ENCODE data around the gene TAGLN2.
A peak's percentile ranks its signal among the peaks of the same experiment; 100 is the strongest.

The TAGLN2 gene

GRCh38 chr1:159917533-159918351 lies 7.6 kb downstream of the TAGLN2 start:
- Histone ChIP-seq H3K27ac (no peak overlapping the region), H3K9ac (ENCODE audit: insufficient read length) (no peak overlapping the region), H3K36me3 (ENCODE audit: insufficient read depth, low read length) (peaks cover 9% of the 10 kb centered on the region; the same call in 1 of the 2 replicates), H3K9me3 (ENCODE audit: low read depth, low read length) (no peaks in the 10 kb centered on the region), H3K4me3 (no peak overlapping the region)
- no peak for DNase-seq (ENCODE audit: low read depth, low spot score)
- TF ChIP-seq EZH2 (IDR thresholded peaks at IDR 0.05), result no peak
- no peak for TF ChIP-seq FOXP2 (optimal IDR thresholded peaks at IDR 0.05; ENCODE audit: control extremely low read depth, extremely low read length, insufficient read depth)
- TF ChIP-seq POLR2AphosphoS5 (IDR thresholded peaks at IDR 0.05; ENCODE audit: borderline replicate concordance, low read depth, low read length), result no peak

- H3K9ac ChIP-seq (ENCODE audit: insufficient read length), result no peak overlapping the region
- no peak overlapping the region for H3K27ac ChIP-seq
- peak overlapping the region; percentile 30; the same call in 1 of the 2 replicates for H3K4me3 ChIP-seq
- no peak for TF ChIP-seq FOXP2 (optimal IDR thresholded peaks at IDR 0.05; ENCODE audit: control extremely low read depth, extremely low read length, insufficient read depth)
- no peak for TF ChIP-seq POLR2AphosphoS5 (IDR thresholded peaks at IDR 0.05; ENCODE audit: borderline replicate concordance, low read depth, low read length)
- no peak for TF ChIP-seq EZH2 (IDR thresholded peaks at IDR 0.05)
- H3K36me3 ChIP-seq (ENCODE audit: insufficient read depth, low read length), result peaks cover 9% of the 10 kb centered on the region; the same call in 1 of the 2 replicates
- H3K9me3 ChIP-seq (ENCODE audit: low read depth, low read length), result no peaks in the 10 kb centered on the region
- DNase-seq (ENCODE audit: low read depth, low spot score), result peak; percentile 45
These were observed 8.9 kb downstream of the TAGLN2 start for GRCh38 chr1:159916242-159917051.

- Histone ChIP-seq H3K27ac (no peak overlapping the region), H3K9me3 (ENCODE audit: low read depth, low read length) (no peaks in the 10 kb centered on the region), H3K9ac (ENCODE audit: insufficient read length) (no peak overlapping the region), H3K36me3 (ENCODE audit: insufficient read depth, low read length) (peaks cover 9% of the 10 kb centered on the region; the same call in 1 of the 2 replicates), H3K4me3 (peak overlapping the region; percentile 30; the same call in 1 of the 2 replicates)
- DNase-seq (ENCODE audit: low read depth, low spot score), result no peak
- TF ChIP-seq POLR2AphosphoS5 (IDR thresholded peaks at IDR 0.05; ENCODE audit: borderline replicate concordance, low read depth, low read length), result no peak
- no peak for TF ChIP-seq EZH2 (IDR thresholded peaks at IDR 0.05)
- TF ChIP-seq FOXP2 (optimal IDR thresholded peaks at IDR 0.05; ENCODE audit: control extremely low read depth, extremely low read length, insufficient read depth), result no peak
These were observed 9.6 kb downstream of the TAGLN2 start for GRCh38 chr1:159915571-159916241.

- H3K36me3 ChIP-seq (ENCODE audit: insufficient read depth, low read length), result peaks cover 3% of the 10 kb centered on the region; the same call in 1 of the 2 replicates
- H3K9me3 ChIP-seq (ENCODE audit: low read depth, low read length), result no peaks in the 10 kb centered on the region
- TF ChIP-seq POLR2AphosphoS5 (IDR thresholded peaks at IDR 0.05; ENCODE audit: borderline replicate concordance, low read depth, low read length), result no peak
- TF ChIP-seq FOXP2 (optimal IDR thresholded peaks at IDR 0.05; ENCODE audit: control extremely low read depth, extremely low read length, insufficient read depth), result no peak
- no peak for TF ChIP-seq EZH2 (IDR thresholded peaks at IDR 0.05)
- H3K9ac ChIP-seq (ENCODE audit: insufficient read length), result no peak overlapping the region
- no peak overlapping the region for H3K27ac ChIP-seq
- no peak for DNase-seq (ENCODE audit: low read depth, low spot score)
- no peak overlapping the region for H3K4me3 ChIP-seq
These were observed 10.9 kb downstream of the TAGLN2 start for GRCh38 chr1:159914252-159915018.

GRCh38 chr1:159913451-159914192 lies 11.7 kb downstream of the TAGLN2 start:
- H3K36me3 ChIP-seq (ENCODE audit: insufficient read depth, low read length), result no peaks in the 10 kb centered on the region
- H3K4me3 ChIP-seq, result no peak overlapping the region
- TF ChIP-seq EZH2 (IDR thresholded peaks at IDR 0.05), result no peak
- no peak overlapping the region for H3K9ac ChIP-seq (ENCODE audit: insufficient read length)
- no peak for DNase-seq (ENCODE audit: low read depth, low spot score)
- H3K9me3 ChIP-seq (ENCODE audit: low read depth, low read length), result no peaks in the 10 kb centered on the region
- H3K27ac ChIP-seq, result no peak overlapping the region

- no peak for DNase-seq (ENCODE audit: low read depth, low spot score)
- Histone ChIP-seq H3K27ac (no peak overlapping the region), H3K4me3 (no peak overlapping the region), H3K36me3 (ENCODE audit: insufficient read depth, low read length) (no peaks in the 10 kb centered on the region), H3K9me3 (ENCODE audit: low read depth, low read length) (no peaks in the 10 kb centered on the region), H3K9ac (ENCODE audit: insufficient read length) (no peak overlapping the region)
- no peak for TF ChIP-seq EZH2 (IDR thresholded peaks at IDR 0.05)
- no peak for TF ChIP-seq POLR2AphosphoS5 (IDR thresholded peaks at IDR 0.05; ENCODE audit: borderline replicate concordance, low read depth, low read length)
- TF ChIP-seq FOXP2 (optimal IDR thresholded peaks at IDR 0.05; ENCODE audit: control extremely low read depth, extremely low read length, insufficient read depth), result no peak
These were observed 13.8 kb downstream of the TAGLN2 start for GRCh38 chr1:159911326-159912070.

Data from SK-N-MC (cell line).